ENCODE results near the gene PCDHB1.
"Not testable (repeated sequence)": the region's sequence is repeated elsewhere in the genome, so short reads cannot be mapped to it uniquely, and the experiment has no call there.

The PCDHB1 gene

GRCh38 chr5:141082228-141082627 is 31.1 kb downstream of the PCDHB1 start:
- DNase-seq = no peak

GRCh38 chr5:141084487-141084989 is 33.4 kb downstream of the PCDHB1 start:
- peak; percentile 30 for DNase-seq

GRCh38 chr5:141094481-141095262 is 43.5 kb downstream of the PCDHB1 start, which contains the start of gene PCDHB2:
Gene PCDHB2, plus strand, starts transcription at chr5:141094615. Its CDS starts 176 bp downstream, at chr5:141094791.
- DNase-seq = no peak

- no peak for DNase-seq
Measured at GRCh38 chr5:141095263-141095641, 44.1 kb downstream of the PCDHB1 start.

GRCh38 chr5:141096181-141096580 is 45.0 kb downstream of the PCDHB1 start:
- not testable (repeated sequence) for DNase-seq

GRCh38 chr5:141096586-141096985 is 45.4 kb downstream of the PCDHB1 start:
- not testable (repeated sequence) for DNase-seq

GRCh38 chr5:141100243-141100805 is 49.1 kb downstream of the PCDHB1 start, which contains the start of gene PCDHB3:
Gene PCDHB3, plus strand, starts transcription at chr5:141100473. Its CDS starts 177 bp downstream, at chr5:141100650.
- DNase-seq = no peak

GRCh38 chr5:141101059-141101458 is 49.9 kb downstream of the PCDHB1 start:
- DNase-seq = no peak

- not testable (repeated sequence) for DNase-seq
Measured at GRCh38 chr5:141102070-141102469, 50.9 kb downstream of the PCDHB1 start.

- DNase-seq = not testable (repeated sequence)
Measured at GRCh38 chr5:141102471-141102870, 51.3 kb downstream of the PCDHB1 start.

- no peak for DNase-seq
Measured at GRCh38 chr5:141105350-141105749, 54.2 kb downstream of the PCDHB1 start.
